K562 (cell line): ENCODE results near the gene SUPT5H. TPM values are rescaled to one million over a fixed set of nuclear protein-coding genes. Genes with fewer than 3 reads are reported as not detected.

Experiments used
- KDM1A ChIP-seq, 2 experiments: fragments of 450-650 bp; IDR thresholded peaks; 2 replicates each; pipeline ENCODE4 v1.6.1; 2016; ENCODE audit warnings: mild to moderate bottlenecking in 2 of 2
- MYC ChIP-seq, 2 experiments: fragments of 250-450 bp in 1 of 2; sonication (Bioruptor Pico) in 1 of 2; IDR thresholded peaks; 2 replicates each; pipeline versions ENCODE4 v1.5.1 to v1.6.1; 2012 to 2021; ENCODE audit warnings: low read depth in 2 of 2, borderline replicate concordance in 1 of 2, improper control_type of control experiment in 1 of 2, low read length in 1 of 2, mild to moderate bottlenecking in 1 of 2, moderate library complexity in 1 of 2
- PTBP1 ChIP-seq: fragments of 200-400 bp; formaldehyde crosslinking; IDR thresholded peaks from 2 replicates; pipeline ENCODE4 v1.6.1; 2017; ENCODE audit warnings: low read depth, low read length
- RFX5 ChIP-seq: IDR thresholded peaks from 2 replicates; pipeline ENCODE4 v1.6.1; 2011; ENCODE audit warnings: low read depth, mild to moderate bottlenecking, improper control_type of control experiment, low read length
- ZNF561 ChIP-seq: fragments of 450-650 bp; formaldehyde crosslinking; conservative IDR thresholded peaks from 2 replicates; pipeline ENCODE4 v1.4.0; 2020; ENCODE audit warnings: mild to moderate bottlenecking, moderate library complexity
- polyA plus RNA-seq, 8 experiments: library from polyadenylated mRNA; depleted of rRNA in 4 of 8; stranded (reverse) in 5 of 8; unstranded in 3 of 8; fragments of >200 nt; fragmentation: Nextera tagmentation in 2 of 8; fragmentation: Illumina TruSeq in 1 of 8; extraction: Ambion mirVana in 2 of 8; extraction: Trizol in 1 of 8; gene quantifications; 2 replicates each; pipeline versions ENCODE4 v1.2.1 to v1.2.3, GENCODE V29; 2011 to 2014; ENCODE audit warnings: inconsistent platforms in 1 of 8, missing spikeins in 1 of 8
- total RNA-seq, 7 experiments: library from RNA; depleted of rRNA in 6 of 7; stranded (reverse); fragments of >200 nt in 6 of 7; fragmentation: Illumina TruSeq in 2 of 7; extraction: Trizol in 2 of 7; gene quantifications; 2 replicates each; pipeline versions ENCODE4 v1.2.1 to v1.2.3, GENCODE V29; 2011 to 2021; ENCODE audit warnings: low replicate concordance in 1 of 7
- TF ChIP-seq, protein P1 (sequence below), 2 experiments: fragments of 450-650 bp; IDR thresholded peaks; 2 replicates each; pipeline ENCODE4 v1.6.1; 2016
- TF ChIP-seq, protein P2 (sequence below), 2 experiments: fragments of 250-450 bp in 1 of 2; fragments of 450-650 bp in 1 of 2; sonication (Bioruptor Pico) in 1 of 2; IDR thresholded peaks; 2 replicates each; pipeline versions ENCODE4 v1.6.1 to v1.8.0; 2016 to 2021; ENCODE audit warnings: mild to moderate bottlenecking in 2 of 2, moderate library complexity in 2 of 2, missing compliant biosample characterization in 1 of 2, missing genetic modification characterization in 1 of 2
- TF ChIP-seq, protein P3 (sequence below), 2 experiments: fragments of 450-650 bp in 1 of 2; sonication (generic) in 1 of 2; formaldehyde crosslinking in 1 of 2; IDR thresholded peaks in 1 of 2; conservative IDR thresholded peaks in 1 of 2; 2 replicates each; pipeline versions ENCODE4 v1.6.1 to v1.8.1; 2016 to 2023; ENCODE audit warnings: mild to moderate bottlenecking in 2 of 2, moderate library complexity in 2 of 2, inconsistent platforms in 1 of 2, missing genetic modification reagents in 1 of 2
- TF ChIP-seq, protein P4 (sequence below): fragments of 450-650 bp; IDR thresholded peaks from 2 replicates; pipeline ENCODE4 v1.6.1; 2016; ENCODE audit warnings: missing biosample characterization, missing genetic modification characterization

The SUPT5H gene
- total and polyA plus RNA-seq, 9 of the 15 experiments (the other 6 are each of a cell fraction or from before 2014, with no cell fraction given) = 13.3 to 85.9 (median 35.9) TPM

DNA sequence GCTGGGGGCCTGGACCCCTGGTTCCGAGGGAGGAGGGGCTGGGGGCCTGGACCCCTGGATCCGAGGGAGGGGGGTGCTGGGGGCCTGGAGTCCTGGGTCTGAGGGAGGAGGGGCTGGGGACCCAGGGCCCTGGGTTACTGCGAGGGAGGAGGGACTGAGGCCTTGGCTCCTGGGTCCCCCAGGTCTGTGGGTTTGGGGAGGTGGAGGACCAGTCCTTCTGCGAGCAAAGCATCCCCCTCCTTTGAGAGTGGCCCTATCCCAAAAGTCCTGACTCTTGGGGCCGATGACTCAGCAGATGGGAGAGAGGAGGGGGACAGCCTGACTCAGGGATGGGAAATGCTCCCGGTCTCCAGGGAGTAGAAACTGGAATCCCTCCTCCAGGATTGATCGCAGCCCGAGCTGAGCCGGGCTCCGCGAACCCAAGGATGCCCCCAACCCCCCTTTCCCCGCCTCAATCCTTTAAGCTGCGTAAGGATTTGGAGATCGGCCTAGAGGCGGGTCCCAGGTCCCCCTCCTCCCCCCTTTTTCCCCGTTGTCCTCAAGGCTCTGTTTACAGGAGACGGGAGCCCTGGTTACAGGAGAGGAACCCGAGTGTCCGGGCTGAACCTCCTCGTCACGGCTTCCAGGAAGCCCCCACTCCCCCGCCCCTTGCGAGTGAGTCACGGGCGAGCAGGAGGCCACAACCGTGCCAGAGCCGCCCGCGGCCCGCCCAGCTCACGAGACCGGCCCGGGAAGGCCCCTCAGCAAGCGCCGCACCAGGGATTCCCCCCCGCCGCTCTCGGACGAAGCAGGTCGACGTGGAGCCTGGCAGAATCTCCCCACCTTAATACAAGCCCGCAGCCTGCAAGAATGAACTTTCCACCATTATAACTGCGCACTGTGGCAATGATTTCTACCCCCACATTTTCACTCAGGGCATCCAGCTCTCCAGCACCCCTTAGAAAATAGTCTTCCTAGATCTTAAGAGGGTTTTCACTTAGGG is 41.8 kb upstream of the SUPT5H start (continued):
- TF ChIP-seq PTBP1 = no peak
- TF ChIP-seq, protein P1, sequence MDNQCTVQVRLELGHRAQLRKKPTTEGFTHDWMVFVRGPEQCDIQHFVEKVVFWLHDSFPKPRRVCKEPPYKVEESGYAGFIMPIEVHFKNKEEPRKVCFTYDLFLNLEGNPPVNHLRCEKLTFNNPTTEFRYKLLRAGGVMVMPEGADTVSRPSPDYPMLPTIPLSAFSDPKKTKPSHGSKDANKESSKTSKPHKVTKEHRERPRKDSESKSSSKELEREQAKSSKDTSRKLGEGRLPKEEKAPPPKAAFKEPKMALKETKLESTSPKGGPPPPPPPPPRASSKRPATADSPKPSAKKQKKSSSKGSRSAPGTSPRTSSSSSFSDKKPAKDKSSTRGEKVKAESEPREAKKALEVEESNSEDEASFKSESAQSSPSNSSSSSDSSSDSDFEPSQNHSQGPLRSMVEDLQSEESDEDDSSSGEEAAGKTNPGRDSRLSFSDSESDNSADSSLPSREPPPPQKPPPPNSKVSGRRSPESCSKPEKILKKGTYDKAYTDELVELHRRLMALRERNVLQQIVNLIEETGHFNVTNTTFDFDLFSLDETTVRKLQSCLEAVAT (IDR thresholded peaks at IDR 0.05) = no peak
- TF ChIP-seq MYC (IDR thresholded peaks at IDR 0.05; ENCODE audit: low read depth, low read length) = no peak
- TF ChIP-seq MYC (CRISPR knock-in tag; IDR thresholded peaks at IDR 0.05; ENCODE audit: borderline replicate concordance, low read depth) = no peak
- TF ChIP-seq RFX5 = no peak
- TF ChIP-seq KDM1A (IDR thresholded peaks at IDR 0.05) = peak; percentile 40 to 51; a peak in 2 of 4 replicates
- TF ChIP-seq, protein P2, sequence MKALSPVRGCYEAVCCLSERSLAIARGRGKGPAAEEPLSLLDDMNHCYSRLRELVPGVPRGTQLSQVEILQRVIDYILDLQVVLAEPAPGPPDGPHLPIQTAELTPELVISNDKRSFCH (CRISPR knock-in tag; IDR thresholded peaks at IDR 0.05) = no peak
- TF ChIP-seq, protein P2 (tag; IDR thresholded peaks at IDR 0.05) = no peak
- TF ChIP-seq, protein P3, sequence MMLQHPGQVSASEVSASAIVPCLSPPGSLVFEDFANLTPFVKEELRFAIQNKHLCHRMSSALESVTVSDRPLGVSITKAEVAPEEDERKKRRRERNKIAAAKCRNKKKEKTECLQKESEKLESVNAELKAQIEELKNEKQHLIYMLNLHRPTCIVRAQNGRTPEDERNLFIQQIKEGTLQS (IDR thresholded peaks at IDR 0.05) = peak; percentile 91
- TF ChIP-seq, protein P3 (CRISPR knock-in tag; conservative IDR thresholded peaks at IDR 0.05) = peak; percentile 94
- TF ChIP-seq, protein P4, sequence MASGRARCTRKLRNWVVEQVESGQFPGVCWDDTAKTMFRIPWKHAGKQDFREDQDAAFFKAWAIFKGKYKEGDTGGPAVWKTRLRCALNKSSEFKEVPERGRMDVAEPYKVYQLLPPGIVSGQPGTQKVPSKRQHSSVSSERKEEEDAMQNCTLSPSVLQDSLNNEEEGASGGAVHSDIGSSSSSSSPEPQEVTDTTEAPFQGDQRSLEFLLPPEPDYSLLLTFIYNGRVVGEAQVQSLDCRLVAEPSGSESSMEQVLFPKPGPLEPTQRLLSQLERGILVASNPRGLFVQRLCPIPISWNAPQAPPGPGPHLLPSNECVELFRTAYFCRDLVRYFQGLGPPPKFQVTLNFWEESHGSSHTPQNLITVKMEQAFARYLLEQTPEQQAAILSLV (tag) = no peak
- no peak for TF ChIP-seq ZNF561 (CRISPR knock-in tag)
